Measurements from ENCODE around the gene HNMT. TPM values are rescaled to one million over a fixed set of nuclear protein-coding genes. Genes with fewer than 3 reads are reported as not detected.

Gene HNMT
- total and polyA plus RNA-seq, 2 of the 13 experiments (the other 11 are each of a cell fraction or from before 2014, with no cell fraction given), result 279 to 309 TPM

GRCh38 chr2:137928547-137929518, 35.4 kb upstream of the HNMT start (continued):
- TF ChIP-seq MTERF4 (CRISPR knock-in tag; IDR thresholded peaks at IDR 0.05) (no peak), NCOR1 (IDR thresholded peaks at IDR 0.05; ENCODE audit: borderline replicate concordance, low read length) (peak; percentile 76; the same call in 1 of the 2 replicates), KDM2A (CRISPR knock-in tag; IDR thresholded peaks at IDR 0.05; ENCODE audit: borderline replicate concordance, low read depth) (no peak), PHF21A (CRISPR knock-in tag; IDR thresholded peaks at IDR 0.05) (no peak; the same call in 1 of the 2 replicates), ZNF724P (CRISPR knock-in tag; IDR thresholded peaks at IDR 0.05; ENCODE audit: borderline replicate concordance) (no peak), MYC (CRISPR knock-in tag; IDR thresholded peaks at IDR 0.05; ENCODE audit: borderline replicate concordance) (no peak), NCOA2 (CRISPR knock-in tag; IDR thresholded peaks at IDR 0.05) (peak; percentile 96), HNRNPK (IDR thresholded peaks at IDR 0.05; ENCODE audit: low read depth, low read length, poor library complexity, severe bottlenecking) (no peak), ONECUT2 (CRISPR knock-in tag; IDR thresholded peaks at IDR 0.05) (peak; percentile 69), ZKSCAN5 (CRISPR knock-in tag; IDR thresholded peaks at IDR 0.05) (no peak), BRD4 (CRISPR knock-in tag; IDR thresholded peaks at IDR 0.05) (no peak), RFX5 (IDR thresholded peaks at IDR 0.05; ENCODE audit: low read depth, low read length) (no peak), TOPORS (CRISPR knock-in tag; IDR thresholded peaks at IDR 0.05) (no peak), NFKB2 (CRISPR knock-in tag; IDR thresholded peaks at IDR 0.05; ENCODE audit: borderline replicate concordance) (no peak), FOXP4 (CRISPR knock-in tag; IDR thresholded peaks at IDR 0.05) (peak; percentile 97), CHD2 (IDR thresholded peaks at IDR 0.05; ENCODE audit: low read depth, low read length) (no peak), ZMYM3 (CRISPR knock-in tag; IDR thresholded peaks at IDR 0.05) (no peak)
- TF ChIP-seq, protein P1, sequence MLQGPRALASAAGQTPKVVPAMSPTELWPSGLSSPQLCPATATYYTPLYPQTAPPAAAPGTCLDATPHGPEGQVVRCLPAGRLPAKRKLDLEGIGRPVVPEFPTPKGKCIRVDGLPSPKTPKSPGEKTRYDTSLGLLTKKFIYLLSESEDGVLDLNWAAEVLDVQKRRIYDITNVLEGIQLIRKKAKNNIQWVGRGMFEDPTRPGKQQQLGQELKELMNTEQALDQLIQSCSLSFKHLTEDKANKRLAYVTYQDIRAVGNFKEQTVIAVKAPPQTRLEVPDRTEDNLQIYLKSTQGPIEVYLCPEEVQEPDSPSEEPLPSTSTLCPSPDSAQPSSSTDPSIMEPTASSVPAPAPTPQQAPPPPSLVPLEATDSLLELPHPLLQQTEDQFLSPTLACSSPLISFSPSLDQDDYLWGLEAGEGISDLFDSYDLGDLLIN (CRISPR knock-in tag; IDR thresholded peaks at IDR 0.05; ENCODE audit: borderline replicate concordance), result no peak
- TF ChIP-seq, protein P2, sequence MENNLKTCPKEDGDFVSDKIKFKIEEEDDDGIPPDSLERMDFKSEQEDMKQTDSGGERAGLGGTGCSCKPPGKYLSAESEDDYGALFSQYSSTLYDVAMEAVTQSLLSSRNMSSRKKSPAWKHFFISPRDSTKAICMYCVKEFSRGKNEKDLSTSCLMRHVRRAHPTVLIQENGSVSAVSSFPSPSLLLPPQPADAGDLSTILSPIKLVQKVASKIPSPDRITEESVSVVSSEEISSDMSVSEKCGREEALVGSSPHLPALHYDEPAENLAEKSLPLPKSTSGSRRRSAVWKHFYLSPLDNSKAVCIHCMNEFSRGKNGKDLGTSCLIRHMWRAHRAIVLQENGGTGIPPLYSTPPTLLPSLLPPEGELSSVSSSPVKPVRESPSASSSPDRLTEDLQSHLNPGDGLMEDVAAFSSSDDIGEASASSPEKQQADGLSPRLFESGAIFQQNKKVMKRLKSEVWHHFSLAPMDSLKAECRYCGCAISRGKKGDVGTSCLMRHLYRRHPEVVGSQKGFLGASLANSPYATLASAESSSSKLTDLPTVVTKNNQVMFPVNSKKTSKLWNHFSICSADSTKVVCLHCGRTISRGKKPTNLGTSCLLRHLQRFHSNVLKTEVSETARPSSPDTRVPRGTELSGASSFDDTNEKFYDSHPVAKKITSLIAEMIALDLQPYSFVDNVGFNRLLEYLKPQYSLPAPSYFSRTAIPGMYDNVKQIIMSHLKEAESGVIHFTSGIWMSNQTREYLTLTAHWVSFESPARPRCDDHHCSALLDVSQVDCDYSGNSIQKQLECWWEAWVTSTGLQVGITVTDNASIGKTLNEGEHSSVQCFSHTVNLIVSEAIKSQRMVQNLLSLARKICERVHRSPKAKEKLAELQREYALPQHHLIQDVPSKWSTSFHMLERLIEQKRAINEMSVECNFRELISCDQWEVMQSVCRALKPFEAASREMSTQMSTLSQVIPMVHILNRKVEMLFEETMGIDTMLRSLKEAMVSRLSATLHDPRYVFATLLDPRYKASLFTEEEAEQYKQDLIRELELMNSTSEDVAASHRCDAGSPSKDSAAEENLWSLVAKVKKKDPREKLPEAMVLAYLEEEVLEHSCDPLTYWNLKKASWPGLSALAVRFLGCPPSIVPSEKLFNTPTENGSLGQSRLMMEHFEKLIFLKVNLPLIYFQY (CRISPR knock-in tag; IDR thresholded peaks at IDR 0.05; ENCODE audit: borderline replicate concordance), result no peak

Data from HepG2 (cell line).